ENCODE results near the gene C5orf22.

DNA sequence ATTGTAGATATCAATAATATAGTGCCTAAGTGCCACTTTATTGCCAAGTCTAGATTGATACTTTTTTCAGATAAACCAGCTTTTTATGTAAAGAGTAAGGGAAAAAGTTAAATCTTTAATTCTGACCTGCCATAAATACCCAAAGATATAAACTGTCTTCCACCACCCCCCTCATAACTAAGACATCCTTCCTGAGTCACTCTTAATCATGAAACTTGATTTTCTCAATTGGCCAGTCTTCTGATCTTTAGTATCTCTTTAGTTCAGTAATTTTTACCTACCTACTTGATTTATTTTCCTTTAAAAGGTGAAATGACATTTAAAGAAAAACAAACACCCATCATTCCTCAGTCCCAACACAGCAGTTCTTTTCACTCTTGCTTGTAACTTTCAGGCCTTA, 21.8 kb downstream of the C5orf22 start:
- TF ChIP-seq, protein P1, sequence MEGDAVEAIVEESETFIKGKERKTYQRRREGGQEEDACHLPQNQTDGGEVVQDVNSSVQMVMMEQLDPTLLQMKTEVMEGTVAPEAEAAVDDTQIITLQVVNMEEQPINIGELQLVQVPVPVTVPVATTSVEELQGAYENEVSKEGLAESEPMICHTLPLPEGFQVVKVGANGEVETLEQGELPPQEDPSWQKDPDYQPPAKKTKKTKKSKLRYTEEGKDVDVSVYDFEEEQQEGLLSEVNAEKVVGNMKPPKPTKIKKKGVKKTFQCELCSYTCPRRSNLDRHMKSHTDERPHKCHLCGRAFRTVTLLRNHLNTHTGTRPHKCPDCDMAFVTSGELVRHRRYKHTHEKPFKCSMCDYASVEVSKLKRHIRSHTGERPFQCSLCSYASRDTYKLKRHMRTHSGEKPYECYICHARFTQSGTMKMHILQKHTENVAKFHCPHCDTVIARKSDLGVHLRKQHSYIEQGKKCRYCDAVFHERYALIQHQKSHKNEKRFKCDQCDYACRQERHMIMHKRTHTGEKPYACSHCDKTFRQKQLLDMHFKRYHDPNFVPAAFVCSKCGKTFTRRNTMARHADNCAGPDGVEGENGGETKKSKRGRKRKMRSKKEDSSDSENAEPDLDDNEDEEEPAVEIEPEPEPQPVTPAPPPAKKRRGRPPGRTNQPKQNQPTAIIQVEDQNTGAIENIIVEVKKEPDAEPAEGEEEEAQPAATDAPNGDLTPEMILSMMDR (IDR thresholded peaks at IDR 0.05) = no peak
- TF ChIP-seq EZH2 (IDR thresholded peaks at IDR 0.05; ENCODE audit: borderline replicate concordance, insufficient read depth, low read depth, low read length, poor library complexity, severe bottlenecking) = no peak
